Renal pelvis (tissue), 4 donors: ENCODE results near the gene PRPF38A. TPM values are rescaled to one million over a fixed set of nuclear protein-coding genes. Genes with fewer than 3 reads are reported as not detected.
A peak's percentile ranks its signal among the peaks of the same experiment; 100 is the strongest.
"Not testable (repeated sequence)": the region's sequence is repeated elsewhere in the genome, so short reads cannot be mapped to it uniquely, and the experiment has no call there.

Experiments
- DNase-seq: peaks from one replicate; pipeline ENCODE4 v3.0.0-alpha.2; 2013
- polyA plus RNA-seq, 3 donors: library from polyadenylated mRNA; unstranded; fragments of 120-200 nt; gene quantifications; one replicate each; pipeline ENCODE4 v1.2.1, GENCODE V29; 2013; ENCODE audit not compliant: insufficient read length in 3 of 3

PRPF38A gene
- polyA plus RNA-seq, 3 donors: 74.4 to 80.0 (median 77.5) TPM

DNA sequence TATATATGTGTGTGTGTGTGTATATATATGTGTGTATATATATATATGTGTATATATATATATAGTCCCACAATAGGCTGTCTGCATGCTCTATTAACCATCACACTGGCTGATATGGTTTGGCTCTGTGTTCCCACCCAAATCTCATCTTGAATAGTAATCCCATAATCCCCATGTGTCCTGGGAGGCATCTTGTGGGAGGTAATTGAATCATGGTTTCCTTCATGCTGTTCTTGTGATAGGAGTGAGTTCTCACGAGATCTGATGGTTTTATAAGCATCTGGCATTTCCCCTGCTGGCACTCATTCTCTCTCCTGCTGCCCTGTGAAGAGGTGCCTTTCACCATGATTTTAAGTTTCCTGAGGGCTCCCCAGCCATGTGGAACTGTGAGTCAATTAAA, 34.6 kb upstream of the PRPF38A start:
- DNase-seq: not testable (repeated sequence)

DNA sequence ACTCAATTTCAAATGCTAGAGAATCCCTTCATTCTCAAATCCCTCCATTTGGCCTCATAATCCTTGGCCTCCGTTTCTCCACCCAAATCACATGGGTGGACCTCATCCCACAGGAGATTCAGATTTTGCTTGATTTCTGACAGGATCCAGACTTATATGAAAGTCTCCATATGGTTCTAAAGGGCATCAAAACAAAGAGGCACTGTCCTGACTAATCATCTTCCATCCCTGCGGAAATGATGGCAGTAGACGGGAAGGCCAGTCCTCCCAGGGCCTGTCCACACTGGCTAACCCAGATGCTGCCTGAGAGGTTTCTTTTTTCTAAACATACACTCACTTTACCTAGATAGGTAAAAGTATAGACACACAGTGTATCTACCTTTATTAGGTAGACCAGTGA, 19.0 kb upstream of the PRPF38A start:
- no peak for DNase-seq

GRCh38 chr1:52386458-52386857, 17.9 kb upstream of the PRPF38A start:
- no peak for DNase-seq

DNA sequence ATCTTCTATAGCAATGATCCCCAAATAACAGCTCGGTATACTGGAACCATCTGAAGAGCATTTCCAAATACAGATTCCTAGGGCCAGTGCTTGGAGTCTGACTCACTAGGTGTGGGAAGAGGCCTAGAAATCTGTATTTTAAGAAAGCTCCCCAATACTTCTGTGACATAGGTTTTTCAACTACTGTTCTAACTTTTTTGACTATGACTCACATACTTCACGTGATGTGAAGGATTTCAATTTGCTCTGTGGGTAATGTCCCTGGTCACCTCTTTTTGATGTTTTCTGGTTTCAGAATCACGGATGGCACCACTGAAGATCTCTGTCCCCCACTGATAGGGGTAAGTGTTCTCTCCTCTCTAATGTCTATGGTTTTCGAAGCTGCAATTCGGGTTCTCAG, 11.2 kb upstream of the PRPF38A start:
- DNase-seq: no peak

DNA sequence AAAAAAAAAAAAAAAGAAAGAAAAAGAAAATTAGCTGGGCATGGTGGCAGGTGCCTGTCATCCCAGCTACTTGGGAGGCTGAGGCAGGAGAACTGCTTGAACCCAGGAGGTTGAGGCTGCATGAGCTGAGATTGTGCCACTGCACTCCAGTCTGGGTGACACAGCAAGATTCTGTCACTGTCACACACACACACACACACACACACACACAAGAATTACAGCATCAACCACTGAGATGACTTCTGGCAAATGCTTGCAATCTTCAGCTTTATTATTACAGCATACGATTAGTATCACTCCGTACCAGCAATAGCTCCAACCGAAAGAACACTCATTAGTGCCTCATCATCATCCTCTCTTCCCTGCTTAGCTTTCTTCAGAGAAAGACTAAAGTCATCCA, 4.8 kb upstream of the PRPF38A start:
- DNase-seq: no peak

DNA sequence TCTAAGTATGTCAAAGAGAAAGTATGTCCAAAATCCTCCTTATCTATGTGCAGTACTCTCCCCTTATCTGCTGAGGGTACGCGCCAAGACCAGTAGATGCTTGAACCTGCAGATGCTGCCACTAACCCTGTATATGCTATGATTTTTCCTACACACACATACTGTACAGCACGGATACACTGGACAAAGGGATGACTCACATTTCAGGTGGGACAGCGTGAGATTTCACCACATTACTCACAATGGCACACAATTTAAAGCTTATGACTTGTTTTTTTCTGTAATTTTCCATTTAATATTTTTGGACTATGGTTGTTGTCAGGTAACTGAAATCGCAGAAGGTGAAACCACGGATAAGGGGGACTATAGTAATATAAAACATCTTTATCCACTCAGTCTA, 4.3 kb upstream of the PRPF38A start:
- DNase-seq: no peak

GRCh38 chr1:52402860-52403240, 1.6 kb upstream of the PRPF38A start:
- DNase-seq: no peak

GRCh38 chr1:52403566-52404115, 761 bp upstream of the PRPF38A start:
- DNase-seq: no peak

- no peak for DNase-seq
Measured at GRCh38 chr1:52404975-52405338, 555 bp downstream of the PRPF38A start.

- no peak for DNase-seq
Measured at GRCh38 chr1:52413410-52413989, 9.1 kb downstream of the PRPF38A start.

- DNase-seq: no peak
Measured at GRCh38 chr1:52414942-52415341, 10.5 kb downstream of the PRPF38A start.

- no peak for DNase-seq
Measured at GRCh38 chr1:52416811-52417210, 12.4 kb downstream of the PRPF38A start.

- no peak for DNase-seq
Measured at GRCh38 chr1:52420713-52421112, 16.3 kb downstream of the PRPF38A start.

DNA sequence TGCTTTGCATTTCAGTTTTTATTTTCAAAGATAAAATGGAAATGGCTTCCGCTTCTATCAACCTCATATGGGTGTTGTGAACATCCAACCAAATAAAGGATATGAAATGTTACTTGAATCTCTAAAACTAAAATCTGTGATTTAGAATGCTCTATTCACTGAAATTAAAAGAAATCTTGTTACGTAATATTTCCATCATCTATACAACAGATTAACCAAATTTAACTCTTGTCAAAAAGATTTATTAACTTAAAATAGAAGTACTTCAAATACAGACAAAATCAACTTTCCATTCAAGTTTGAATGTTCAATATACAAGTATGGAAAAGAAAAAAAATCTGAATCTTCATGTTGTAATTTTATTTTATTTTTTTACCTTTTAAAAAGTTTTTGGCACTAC, 18.7 kb downstream of the PRPF38A start:
- DNase-seq: no peak

DNA sequence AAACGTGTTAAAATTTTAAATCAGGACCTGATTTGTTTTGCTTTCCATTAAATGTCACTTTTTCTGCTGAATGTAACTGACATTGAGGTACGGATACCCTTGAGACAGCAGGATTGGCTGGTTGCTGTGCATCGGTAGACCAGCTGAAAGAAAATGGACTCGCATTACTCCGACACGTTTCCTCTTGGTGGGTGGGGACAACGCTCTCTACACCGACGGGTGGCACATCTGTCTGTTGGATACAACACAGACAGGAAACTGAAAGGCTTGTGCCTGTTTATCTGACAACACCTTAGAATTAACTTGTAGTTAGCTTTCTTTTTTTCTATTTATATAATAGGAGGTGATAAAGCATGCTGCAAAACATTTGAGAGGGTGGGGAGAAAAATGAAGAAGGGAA, 19.4 kb downstream of the PRPF38A start:
- no peak for DNase-seq

DNA sequence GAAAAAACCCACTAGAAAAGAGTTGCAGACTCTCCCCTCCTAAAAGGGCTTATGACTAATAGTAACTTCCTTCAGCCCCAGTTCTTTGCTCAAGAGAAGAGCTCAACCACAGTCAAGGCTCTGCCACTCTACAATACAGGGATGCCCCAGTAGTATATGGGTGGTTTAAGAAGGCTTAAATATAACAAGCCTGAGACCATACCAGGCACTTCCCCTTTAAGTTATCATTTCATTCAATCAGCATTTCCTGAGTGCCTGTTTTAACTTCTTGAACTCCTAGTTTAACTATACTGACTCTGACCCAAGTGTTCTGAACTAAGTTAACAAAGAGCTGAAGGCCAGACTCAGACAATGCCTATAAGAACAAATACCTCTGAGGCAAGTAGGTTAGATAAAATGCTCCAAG, 19.8 kb downstream of the PRPF38A start:
- DNase-seq: no peak

GRCh38 chr1:52424813-52425212, 20.4 kb downstream of the PRPF38A start:
- no peak for DNase-seq

- no peak for DNase-seq
Measured at GRCh38 chr1:52426371-52426770, 22.0 kb downstream of the PRPF38A start.

- DNase-seq: no peak
Measured at GRCh38 chr1:52427152-52427551, 22.8 kb downstream of the PRPF38A start.

GRCh38 chr1:52432807-52433206, 28.4 kb downstream of the PRPF38A start:
- no peak for DNase-seq

DNA sequence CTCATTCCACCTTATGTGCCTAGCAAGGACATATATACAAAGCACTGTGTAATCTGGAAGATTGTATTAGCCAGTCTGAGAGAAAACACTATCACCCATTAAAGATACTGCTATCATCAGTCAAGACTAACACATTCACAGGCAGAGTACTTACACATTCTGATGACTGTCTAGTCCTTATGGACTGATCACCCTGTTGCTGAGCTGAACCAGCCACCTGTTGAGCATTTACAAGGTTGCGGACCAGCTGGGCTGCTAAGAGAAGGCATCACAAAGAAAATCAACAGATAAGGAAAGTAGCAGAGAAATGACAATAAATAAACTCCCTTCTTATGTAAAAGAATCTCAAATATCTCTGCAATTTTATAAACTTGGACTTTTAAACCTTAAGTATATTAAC, 30.8 kb downstream of the PRPF38A start:
- DNase-seq: no peak

DNA sequence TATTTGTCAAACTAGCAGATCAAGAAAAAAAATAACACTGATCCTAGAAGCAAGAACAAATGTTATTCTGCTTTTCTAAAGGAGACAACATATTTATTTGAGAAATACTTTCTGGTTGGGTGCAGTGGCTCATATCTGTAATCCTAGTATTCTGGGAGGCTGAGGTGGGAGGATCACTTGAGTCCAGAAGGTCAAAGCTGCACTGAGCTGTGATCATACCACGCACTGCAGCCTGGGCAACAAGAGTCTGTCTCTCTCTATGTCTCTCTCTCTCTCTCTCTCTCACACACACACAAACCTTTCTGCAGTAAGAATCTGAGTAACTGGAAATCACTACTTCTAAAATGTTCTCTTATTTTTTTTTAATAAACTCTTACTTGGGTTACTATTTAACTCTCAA, 31.2 kb downstream of the PRPF38A start:
- DNase-seq: peak; percentile 4

DNA sequence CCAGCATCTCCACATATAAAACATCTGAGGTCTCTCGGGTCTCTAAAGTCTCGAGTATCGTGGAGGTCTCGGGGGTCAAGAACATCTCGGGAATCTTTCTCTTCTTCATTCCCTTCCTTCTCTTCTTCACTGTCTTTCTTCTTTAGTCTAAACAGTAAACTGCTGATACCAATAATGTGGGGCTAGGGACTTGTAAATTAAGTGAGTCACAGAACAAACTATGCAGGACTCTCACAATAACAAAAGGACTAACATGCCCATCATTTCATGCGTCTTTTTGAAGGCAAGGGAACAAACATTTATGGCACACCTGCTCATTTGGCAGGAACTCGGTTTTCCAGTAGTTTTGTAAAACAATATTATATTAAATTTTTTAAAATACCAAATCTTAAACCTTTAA, 32.4 kb downstream of the PRPF38A start:
- no peak for DNase-seq

GRCh38 chr1:52439976-52440375, 35.6 kb downstream of the PRPF38A start:
- no peak for DNase-seq

DNA sequence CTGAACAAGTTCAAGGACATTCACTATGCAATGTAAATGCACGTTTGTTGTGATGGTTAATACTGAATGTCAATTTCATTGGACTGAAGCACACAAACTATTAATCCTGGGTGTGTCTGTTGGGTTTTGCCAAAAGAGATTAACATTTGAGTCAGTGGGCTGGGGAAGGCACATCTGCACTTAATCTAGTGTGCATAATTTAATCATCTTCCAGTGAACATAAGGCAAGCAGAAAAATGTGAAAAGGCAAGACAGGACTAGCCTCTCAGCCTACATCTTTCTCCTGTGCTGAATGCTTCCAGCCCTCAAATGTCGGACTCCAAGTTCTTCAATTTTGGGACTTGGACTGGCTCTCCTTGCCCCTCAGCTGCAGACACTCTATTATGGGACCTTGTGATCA, 40.1 kb downstream of the PRPF38A start:
- no peak for DNase-seq
